Measurements from ENCODE around the gene SDHB.
A peak's percentile ranks its signal among the peaks of the same experiment; 100 is the strongest.

The SDHB gene

GRCh38 chr1:17012775-17013490 is 40.9 kb downstream of the SDHB start:
- no peak for DNase-seq (ENCODE audit: low read depth in 2 of 2)

- DNase-seq (ENCODE audit: low read depth in 2 of 2): peak; percentile 74 to 82
These were observed 42.2 kb downstream of the SDHB start, which contains the start of gene ATP13A2 for GRCh38 chr1:17011439-17012307. Gene ATP13A2, minus strand, starts transcription at chr1:17011928. Its CDS starts 190 bp downstream, at chr1:17011738.

GRCh38 chr1:17011092-17011438 is 42.8 kb downstream of the SDHB start:
- no peak for DNase-seq (ENCODE audit: low read depth in 2 of 2)

GRCh38 chr1:17009706-17010105 is 44.1 kb downstream of the SDHB start:
- no peak for DNase-seq (ENCODE audit: low read depth in 2 of 2)

GRCh38 chr1:17008208-17008855 is 45.5 kb downstream of the SDHB start:
- no peak for DNase-seq (ENCODE audit: low read depth in 2 of 2)

GRCh38 chr1:17007121-17007520 is 46.7 kb downstream of the SDHB start:
- DNase-seq (ENCODE audit: low read depth in 2 of 2): no peak

GRCh38 chr1:17005365-17005740 is 48.5 kb downstream of the SDHB start:
- DNase-seq (ENCODE audit: low read depth in 2 of 2): no peak

- no peak for DNase-seq (ENCODE audit: low read depth in 2 of 2)
These were observed 49.1 kb downstream of the SDHB start for GRCh38 chr1:17004466-17005364.

- DNase-seq (ENCODE audit: low read depth in 2 of 2): no peak
These were observed 51.3 kb downstream of the SDHB start for GRCh38 chr1:17002524-17002902.

- no peak for DNase-seq (ENCODE audit: low read depth in 2 of 2)
These were observed 51.9 kb downstream of the SDHB start for GRCh38 chr1:17001760-17002523.

GRCh38 chr1:16999863-17000262 is 54.0 kb downstream of the SDHB start:
- no peak for DNase-seq (ENCODE audit: low read depth in 2 of 2)

- no peak for DNase-seq (ENCODE audit: low read depth in 2 of 2)
These were observed 55.2 kb downstream of the SDHB start for GRCh38 chr1:16998589-16998988.

- no peak for DNase-seq (ENCODE audit: low read depth in 2 of 2)
These were observed 57.0 kb downstream of the SDHB start for GRCh38 chr1:16996845-16997244.

- no peak for DNase-seq (ENCODE audit: low read depth in 2 of 2)
These were observed 60.3 kb downstream of the SDHB start for GRCh38 chr1:16993521-16994038.

- no peak for DNase-seq (ENCODE audit: low read depth in 2 of 2)
These were observed 61.2 kb downstream of the SDHB start for GRCh38 chr1:16992675-16993074.

- no peak for DNase-seq (ENCODE audit: low read depth in 2 of 2)
These were observed 61.7 kb downstream of the SDHB start for GRCh38 chr1:16992102-16992501.

GRCh38 chr1:16991571-16991970 is 62.3 kb downstream of the SDHB start:
- DNase-seq (ENCODE audit: low read depth in 2 of 2): no peak

- DNase-seq (ENCODE audit: low read depth in 2 of 2): no peak
These were observed 64.0 kb downstream of the SDHB start for GRCh38 chr1:16989676-16990391.

GRCh38 chr1:16988210-16988609 is 65.6 kb downstream of the SDHB start:
- no peak for DNase-seq (ENCODE audit: low read depth in 2 of 2)

GRCh38 chr1:16986962-16987361 is 66.9 kb downstream of the SDHB start:
- DNase-seq (ENCODE audit: low read depth in 2 of 2): no peak

Data from stimulated activated CD4-positive, alpha-beta T cell treated with anti-CD3 and anti-CD28 coated beads, Interleukin-1b, Interleukin-23, amount 100 ng/mL, for 4 hours (primary cell).